K562 (cell line): Measurements from ENCODE around the gene MCMBP. TPM values are rescaled to one million over a fixed set of nuclear protein-coding genes. Genes with fewer than 3 reads are reported as not detected.

ENCODE experiments used
- EP400 ChIP-seq: fragments of 450-650 bp; IDR thresholded peaks from 2 replicates; pipeline ENCODE4 v1.6.1; 2017; ENCODE audit warnings: antibody characterized with exemption, mild to moderate bottlenecking, moderate library complexity
- ESRRB ChIP-seq: fragments of 250-450 bp; sonication (Bioruptor Pico); IDR thresholded peaks from 2 replicates; pipeline ENCODE4 v1.5.0; 2020; ENCODE audit warnings: mild to moderate bottlenecking, moderate library complexity, borderline replicate concordance
- ETV1 ChIP-seq: fragments of 450-650 bp; conservative IDR thresholded peaks from 2 replicates; pipeline ENCODE4 v1.6.1; 2016; ENCODE audit warnings: missing genetic modification characterization, control low read depth, low read depth, missing compliant biosample characterization
- ETV6 ChIP-seq, 3 experiments: fragments of 150-350 bp in 1 of 3; sonication (generic) in 1 of 3; formaldehyde crosslinking in 1 of 3; IDR thresholded peaks; 2 replicates each; pipeline versions ENCODE4 v1.6.1 to v1.8.0; 2014 to 2022; ENCODE audit warnings: borderline replicate concordance in 2 of 3, low read depth in 2 of 3, antibody characterized with exemption in 1 of 3, low read length in 1 of 3, mild to moderate bottlenecking in 1 of 3, missing genetic modification reagents in 1 of 3
- FOXM1 ChIP-seq, 2 experiments: fragments of 450-650 bp in 1 of 2; sonication (generic) in 1 of 2; formaldehyde crosslinking in 1 of 2; IDR thresholded peaks; 2 replicates each; pipeline versions ENCODE4 v1.6.1 to v1.9.0; 2017 to 2022; ENCODE audit warnings: low read depth in 2 of 2, mild to moderate bottlenecking in 2 of 2, missing genetic modification reagents in 1 of 2, moderate library complexity in 1 of 2
- GABPB2 ChIP-seq: fragments of 250-450 bp; sonication (Bioruptor Pico); conservative IDR thresholded peaks from 2 replicates; pipeline ENCODE4 v1.5.1; 2021; ENCODE audit warnings: mild to moderate bottlenecking
- GATAD2A ChIP-seq: fragments of 450-650 bp; IDR thresholded peaks from 2 replicates; pipeline ENCODE4 v1.6.1; 2017
- HDAC6 ChIP-seq: IDR thresholded peaks from 2 replicates; pipeline ENCODE4 v1.6.1; 2012; ENCODE audit warnings: low read depth, mild to moderate bottlenecking, control low read depth, inconsistent platforms, low read length, moderate library complexity
- MIER1 ChIP-seq: fragments of 450-650 bp; IDR thresholded peaks from 2 replicates; pipeline ENCODE4 v1.6.1; 2016; ENCODE audit warnings: antibody characterized with exemption, mild to moderate bottlenecking, low read depth
- MLX ChIP-seq, 2 experiments: fragments of 450-650 bp in 1 of 2; sonication (generic) in 1 of 2; formaldehyde crosslinking; conservative IDR thresholded peaks; 2 replicates each; pipeline versions ENCODE4 v1.4.0 to v1.8.1; 2020 to 2022; ENCODE audit warnings: mild to moderate bottlenecking in 1 of 2, missing genetic modification reagents in 1 of 2
- POLR2AphosphoS2 ChIP-seq: IDR thresholded peaks from 2 replicates; pipeline ENCODE4 v1.6.1; 2012; ENCODE audit warnings: low read length, improper control_type of control experiment
- POLR2B ChIP-seq: fragments of 450-650 bp; IDR thresholded peaks from 2 replicates; pipeline ENCODE4 v1.6.1; 2018; ENCODE audit warnings: low read depth; ENCODE audit not compliant: partially characterized antibody
- TCF7 ChIP-seq: sonication (generic); IDR thresholded peaks from 2 replicates; pipeline ENCODE4 v1.6.1; 2016; ENCODE audit warnings: antibody characterized with exemption, borderline replicate concordance
- U2AF2 ChIP-seq: fragments of 200-400 bp; formaldehyde crosslinking; optimal IDR thresholded peaks from 2 replicates; pipeline ENCODE3; 2017; ENCODE audit warnings: low read depth, mild to moderate bottlenecking, low read length
- XRCC3 ChIP-seq: fragments of 450-650 bp; IDR thresholded peaks from 2 replicates; pipeline ENCODE4 v1.6.1; 2017; ENCODE audit warnings: mild to moderate bottlenecking, moderate library complexity
- ZNF12 ChIP-seq: sonication (generic); formaldehyde crosslinking; IDR thresholded peaks from 2 replicates; pipeline ENCODE4 v1.4.0; 2020; ENCODE audit warnings: mild to moderate bottlenecking, missing genetic modification reagents
- ZNF23 ChIP-seq: fragments of 250-450 bp; sonication (Bioruptor Pico); IDR thresholded peaks from 2 replicates; pipeline ENCODE4 v1.4.0; 2020; ENCODE audit warnings: mild to moderate bottlenecking
- ZNF561 ChIP-seq: fragments of 450-650 bp; formaldehyde crosslinking; conservative IDR thresholded peaks from 2 replicates; pipeline ENCODE4 v1.4.0; 2020; ENCODE audit warnings: mild to moderate bottlenecking, moderate library complexity
- ZNF592 ChIP-seq: fragments of 450-650 bp; IDR thresholded peaks from 2 replicates; pipeline ENCODE4 v1.6.1; 2017; ENCODE audit warnings: antibody characterized with exemption, mild to moderate bottlenecking
- polyA plus RNA-seq, 8 experiments: library from polyadenylated mRNA; depleted of rRNA in 4 of 8; stranded (reverse) in 5 of 8; unstranded in 3 of 8; fragments of >200 nt; fragmentation: Nextera tagmentation in 2 of 8; fragmentation: Illumina TruSeq in 1 of 8; extraction: Ambion mirVana in 2 of 8; extraction: Trizol in 1 of 8; gene quantifications; 2 replicates each; pipeline versions ENCODE4 v1.2.1 to v1.2.3, GENCODE V29; 2011 to 2014; ENCODE audit warnings: inconsistent platforms in 1 of 8, missing spikeins in 1 of 8
- total RNA-seq, 7 experiments: library from RNA; depleted of rRNA in 6 of 7; stranded (reverse); fragments of >200 nt in 6 of 7; fragmentation: Illumina TruSeq in 2 of 7; extraction: Trizol in 2 of 7; gene quantifications; 2 replicates each; pipeline versions ENCODE4 v1.2.1 to v1.2.3, GENCODE V29; 2011 to 2021; ENCODE audit warnings: low replicate concordance in 1 of 7

Gene MCMBP
- total and polyA plus RNA-seq, 9 of the 15 experiments (the other 6 are each of a cell fraction or from before 2014, with no cell fraction given), result 11.2 to 74.3 (median 50.5) TPM

GRCh38 chr10:119892188-119893065 lies 19.8 kb upstream of the MCMBP start, which contains the start of gene SEC23IP (continued):
- TF ChIP-seq MIER1, result no peak
- TF ChIP-seq ZNF12, result no peak
- TF ChIP-seq POLR2AphosphoS2, result no peak; the same call in 1 of the 2 replicates
- no peak for TF ChIP-seq GATAD2A
- TF ChIP-seq GABPB2, result no peak
- TF ChIP-seq EP400, result peak; percentile 91
- TF ChIP-seq TCF7, result no peak
- TF ChIP-seq HDAC6, result no peak
- TF ChIP-seq MLX (CRISPR knock-in tag; conservative IDR thresholded peaks at IDR 0.05), result no peak
- no peak for TF ChIP-seq U2AF2
- TF ChIP-seq POLR2B, result peak; percentile 77
- no peak for TF ChIP-seq ZNF23 (CRISPR knock-in tag)
- no peak for TF ChIP-seq ESRRB
- TF ChIP-seq ZNF561 (CRISPR knock-in tag), result no peak
- 0 out of 2 replicates have a peak, but pooled peaks have one; percentile 30 for TF ChIP-seq ETV1 (tag)
- TF ChIP-seq ZNF592, result peak; percentile 74; the same call in 1 of the 2 replicates
- no peak for TF ChIP-seq XRCC3
- no peak for TF ChIP-seq FOXM1 (IDR thresholded peaks at IDR 0.05; ENCODE audit: low read depth)
- TF ChIP-seq FOXM1 (CRISPR knock-in tag; IDR thresholded peaks at IDR 0.05; ENCODE audit: low read depth), result no peak
- no peak for TF ChIP-seq ETV6 (IDR thresholded peaks at IDR 0.05; ENCODE audit: borderline replicate concordance in 1 of 2, low read depth in 2 of 2, low read length in 1 of 2)
- TF ChIP-seq ETV6 (CRISPR knock-in tag; IDR thresholded peaks at IDR 0.05; ENCODE audit: borderline replicate concordance), result no peak
